GM12878 (cell line): ENCODE measurements around the gene CYREN. TPM values are rescaled to one million over a fixed set of nuclear protein-coding genes. Genes with fewer than 3 reads are reported as not detected.

ENCODE experiments used
- HDAC6 ChIP-seq: fragments of 200-600 bp; sonication (generic); IDR thresholded peaks from one replicate; pipeline ENCODE4 v1.8.0; 2017; ENCODE audit warnings: antibody characterized with exemption; ENCODE audit not compliant: unreplicated experiment
- IRF4 ChIP-seq: IDR thresholded peaks from 2 replicates; pipeline ENCODE4 v1.6.1; 2011; ENCODE audit warnings: low read depth, low read length
- PRDM15 ChIP-seq: fragments of 450-650 bp; formaldehyde crosslinking; IDR thresholded peaks from 2 replicates; pipeline ENCODE4 v1.4.0; 2020; ENCODE audit warnings: mild to moderate bottlenecking, moderate library complexity
- polyA plus RNA-seq, 11 experiments: library from polyadenylated mRNA; depleted of rRNA in 4 of 11; unstranded in 6 of 11; stranded (reverse) in 5 of 11; fragments of >200 nt; fragmentation: Nextera tagmentation in 4 of 11; fragmentation: Illumina TruSeq in 1 of 11; extraction: Ambion mirVana in 4 of 11; extraction: Trizol in 1 of 11; gene quantifications; 1 replicate in 1 of 11; 2 replicates in 10 of 11; pipeline versions ENCODE4 v1.2.1 to v1.2.3, GENCODE V29; 2011 to 2016; ENCODE audit warnings: inconsistent platforms in 2 of 11, missing spikeins in 2 of 11, low read depth in 1 of 11
- total RNA-seq, 4 experiments: library from RNA; depleted of rRNA in 3 of 4; stranded (reverse); fragments of >200 nt in 3 of 4; fragmentation: Illumina TruSeq in 1 of 4; extraction: Trizol in 1 of 4; gene quantifications; 2 replicates each; pipeline versions ENCODE4 v1.2.1 to v1.2.3, GENCODE V29; 2013 to 2021
- TF ChIP-seq, protein P1 (sequence below): IDR thresholded peaks from 2 replicates; pipeline ENCODE4 v1.6.1; 2012; ENCODE audit warnings: mild to moderate bottlenecking, low read depth, low read length

Gene CYREN
- total and polyA plus RNA-seq, 10 of the 15 experiments (the other 5 are each of a cell fraction or from before 2014, with no cell fraction given), result 8.7 to 64.3 (median 55.7) TPM

- TF ChIP-seq, protein P1, sequence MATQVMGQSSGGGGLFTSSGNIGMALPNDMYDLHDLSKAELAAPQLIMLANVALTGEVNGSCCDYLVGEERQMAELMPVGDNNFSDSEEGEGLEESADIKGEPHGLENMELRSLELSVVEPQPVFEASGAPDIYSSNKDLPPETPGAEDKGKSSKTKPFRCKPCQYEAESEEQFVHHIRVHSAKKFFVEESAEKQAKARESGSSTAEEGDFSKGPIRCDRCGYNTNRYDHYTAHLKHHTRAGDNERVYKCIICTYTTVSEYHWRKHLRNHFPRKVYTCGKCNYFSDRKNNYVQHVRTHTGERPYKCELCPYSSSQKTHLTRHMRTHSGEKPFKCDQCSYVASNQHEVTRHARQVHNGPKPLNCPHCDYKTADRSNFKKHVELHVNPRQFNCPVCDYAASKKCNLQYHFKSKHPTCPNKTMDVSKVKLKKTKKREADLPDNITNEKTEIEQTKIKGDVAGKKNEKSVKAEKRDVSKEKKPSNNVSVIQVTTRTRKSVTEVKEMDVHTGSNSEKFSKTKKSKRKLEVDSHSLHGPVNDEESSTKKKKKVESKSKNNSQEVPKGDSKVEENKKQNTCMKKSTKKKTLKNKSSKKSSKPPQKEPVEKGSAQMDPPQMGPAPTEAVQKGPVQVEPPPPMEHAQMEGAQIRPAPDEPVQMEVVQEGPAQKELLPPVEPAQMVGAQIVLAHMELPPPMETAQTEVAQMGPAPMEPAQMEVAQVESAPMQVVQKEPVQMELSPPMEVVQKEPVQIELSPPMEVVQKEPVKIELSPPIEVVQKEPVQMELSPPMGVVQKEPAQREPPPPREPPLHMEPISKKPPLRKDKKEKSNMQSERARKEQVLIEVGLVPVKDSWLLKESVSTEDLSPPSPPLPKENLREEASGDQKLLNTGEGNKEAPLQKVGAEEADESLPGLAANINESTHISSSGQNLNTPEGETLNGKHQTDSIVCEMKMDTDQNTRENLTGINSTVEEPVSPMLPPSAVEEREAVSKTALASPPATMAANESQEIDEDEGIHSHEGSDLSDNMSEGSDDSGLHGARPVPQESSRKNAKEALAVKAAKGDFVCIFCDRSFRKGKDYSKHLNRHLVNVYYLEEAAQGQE, result no peak
- TF ChIP-seq PRDM15 (CRISPR knock-in tag) (no peak), HDAC6 (no peak), IRF4 (no peak)
Measured at GRCh38 chr7:135177028-135177696, 6.7 kb upstream of the CYREN start (continued).
